ENCODE measurements around the gene CTBP1. TPM values are rescaled to one million over a fixed set of nuclear protein-coding genes. Genes with fewer than 3 reads are reported as not detected.

CTBP1 gene
- total and polyA plus RNA-seq, 2 experiments from 2014 or later = 74.0 to 192 TPM

DNA sequence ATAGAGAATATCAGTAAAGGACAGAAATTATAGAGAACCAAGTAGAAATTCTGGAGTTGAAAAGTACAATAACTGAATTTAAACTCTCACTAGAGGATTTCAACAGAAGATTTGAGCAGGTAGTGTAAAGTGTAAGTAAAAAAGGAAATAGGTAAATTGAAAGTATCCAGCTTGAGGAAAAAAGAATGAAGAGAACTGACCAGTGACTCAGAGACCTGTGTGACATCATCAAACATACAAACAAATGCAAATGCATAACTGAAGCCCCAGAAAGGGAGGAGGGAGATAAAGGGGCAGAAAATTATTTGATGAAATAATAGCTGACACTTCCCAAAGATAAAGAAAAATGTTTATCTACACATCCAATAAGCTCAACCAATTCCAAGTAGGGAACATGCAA lies 68.3 kb downstream of the CTBP1 start:
- H3K4me3 Mint-ChIP-seq = no peak overlapping the region
- Histone ChIP-seq H3K4me2 (no peak overlapping the region), H4K20me1 (replicated peaks; ENCODE audit: insufficient read depth) (no peaks in the 10 kb centered on the region), H3F3A (replicated peaks; ENCODE audit: low read depth) (no peaks in the 10 kb centered on the region), H3K4me3 (no peak overlapping the region), H2AFZ (no peak overlapping the region), H3K27me3 (ENCODE audit: insufficient read depth) (0 out of 2 replicates have a peak, but pooled peaks cover 7% of the 10 kb centered on the region), H3K79me2 (replicated peaks; ENCODE audit: insufficient read depth) (no peaks in the 10 kb centered on the region), H3K4me1 (ENCODE audit: insufficient read depth) (no peaks in the 10 kb centered on the region), H3K36me3 (ENCODE audit: insufficient read depth) (0 out of 2 replicates have a peak, but pooled peaks cover 7% of the 10 kb centered on the region), H3K9me2 (ENCODE audit: insufficient read depth) (no peaks in the 10 kb centered on the region), H3K27ac (ENCODE audit: low read depth) (no peak overlapping the region)
- ATAC-seq (no peak), DNase-seq (ENCODE audit: low spot score) (no peak)
- no peaks in the 10 kb centered on the region for H3K4me1 Mint-ChIP-seq
- TF ChIP-seq, protein P1, sequence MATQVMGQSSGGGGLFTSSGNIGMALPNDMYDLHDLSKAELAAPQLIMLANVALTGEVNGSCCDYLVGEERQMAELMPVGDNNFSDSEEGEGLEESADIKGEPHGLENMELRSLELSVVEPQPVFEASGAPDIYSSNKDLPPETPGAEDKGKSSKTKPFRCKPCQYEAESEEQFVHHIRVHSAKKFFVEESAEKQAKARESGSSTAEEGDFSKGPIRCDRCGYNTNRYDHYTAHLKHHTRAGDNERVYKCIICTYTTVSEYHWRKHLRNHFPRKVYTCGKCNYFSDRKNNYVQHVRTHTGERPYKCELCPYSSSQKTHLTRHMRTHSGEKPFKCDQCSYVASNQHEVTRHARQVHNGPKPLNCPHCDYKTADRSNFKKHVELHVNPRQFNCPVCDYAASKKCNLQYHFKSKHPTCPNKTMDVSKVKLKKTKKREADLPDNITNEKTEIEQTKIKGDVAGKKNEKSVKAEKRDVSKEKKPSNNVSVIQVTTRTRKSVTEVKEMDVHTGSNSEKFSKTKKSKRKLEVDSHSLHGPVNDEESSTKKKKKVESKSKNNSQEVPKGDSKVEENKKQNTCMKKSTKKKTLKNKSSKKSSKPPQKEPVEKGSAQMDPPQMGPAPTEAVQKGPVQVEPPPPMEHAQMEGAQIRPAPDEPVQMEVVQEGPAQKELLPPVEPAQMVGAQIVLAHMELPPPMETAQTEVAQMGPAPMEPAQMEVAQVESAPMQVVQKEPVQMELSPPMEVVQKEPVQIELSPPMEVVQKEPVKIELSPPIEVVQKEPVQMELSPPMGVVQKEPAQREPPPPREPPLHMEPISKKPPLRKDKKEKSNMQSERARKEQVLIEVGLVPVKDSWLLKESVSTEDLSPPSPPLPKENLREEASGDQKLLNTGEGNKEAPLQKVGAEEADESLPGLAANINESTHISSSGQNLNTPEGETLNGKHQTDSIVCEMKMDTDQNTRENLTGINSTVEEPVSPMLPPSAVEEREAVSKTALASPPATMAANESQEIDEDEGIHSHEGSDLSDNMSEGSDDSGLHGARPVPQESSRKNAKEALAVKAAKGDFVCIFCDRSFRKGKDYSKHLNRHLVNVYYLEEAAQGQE (IDR thresholded peaks at IDR 0.05; ENCODE audit: unreplicated experiment) = no peak
- TF ChIP-seq STAT1 (IDR thresholded peaks at IDR 0.05; ENCODE audit: unreplicated experiment) (no peak), POLR2AphosphoS5 (IDR thresholded peaks at IDR 0.05; ENCODE audit: low read depth) (no peak), ZNF331 (CRISPR knock-in tag; IDR thresholded peaks at IDR 0.05; ENCODE audit: low read depth) (no peak)
- H3K27ac Mint-ChIP-seq = no peak overlapping the region
- peaks cover 3% of the 10 kb centered on the region; the same call in 2 of the 3 replicates for H3K36me3 Mint-ChIP-seq (ENCODE audit: low read depth)
- peaks cover 7% of the 10 kb centered on the region for H3K27me3 Mint-ChIP-seq (ENCODE audit: insufficient read depth, low read depth, poor library complexity)
- peaks cover 52% of the 10 kb centered on the region for H3K9me3 Mint-ChIP-seq

DNA sequence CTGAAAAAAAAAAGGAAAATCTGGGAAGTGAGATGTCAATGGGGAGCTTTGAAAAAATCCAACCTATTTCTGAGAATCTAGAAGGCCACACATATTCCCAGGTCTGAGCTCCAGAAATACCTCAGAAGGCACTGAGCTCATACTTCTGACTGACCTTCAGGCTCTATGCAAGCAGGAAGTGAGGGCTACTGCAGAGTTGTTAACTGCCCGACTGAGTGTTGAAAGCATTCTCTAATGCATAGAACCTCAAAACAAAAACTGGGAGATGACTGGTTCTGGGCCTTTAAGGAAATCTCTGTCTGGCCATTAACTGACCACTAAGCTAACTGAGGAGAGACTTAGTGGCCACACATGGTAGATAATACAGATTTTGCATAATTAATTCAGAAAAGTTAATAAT lies 69.0 kb downstream of the CTBP1 start:
- H3K36me3 ChIP-seq (ENCODE audit: insufficient read depth) = 0 out of 2 replicates have a peak, but pooled peaks cover 7% of the 10 kb centered on the region
- DNase-seq (ENCODE audit: low spot score) (no peak), ATAC-seq (no peak)
- H3K4me3 ChIP-seq = no peak overlapping the region
- H3K27ac ChIP-seq (ENCODE audit: low read depth) = no peak overlapping the region
- H2AFZ ChIP-seq = no peak overlapping the region
- TF ChIP-seq, protein P2, sequence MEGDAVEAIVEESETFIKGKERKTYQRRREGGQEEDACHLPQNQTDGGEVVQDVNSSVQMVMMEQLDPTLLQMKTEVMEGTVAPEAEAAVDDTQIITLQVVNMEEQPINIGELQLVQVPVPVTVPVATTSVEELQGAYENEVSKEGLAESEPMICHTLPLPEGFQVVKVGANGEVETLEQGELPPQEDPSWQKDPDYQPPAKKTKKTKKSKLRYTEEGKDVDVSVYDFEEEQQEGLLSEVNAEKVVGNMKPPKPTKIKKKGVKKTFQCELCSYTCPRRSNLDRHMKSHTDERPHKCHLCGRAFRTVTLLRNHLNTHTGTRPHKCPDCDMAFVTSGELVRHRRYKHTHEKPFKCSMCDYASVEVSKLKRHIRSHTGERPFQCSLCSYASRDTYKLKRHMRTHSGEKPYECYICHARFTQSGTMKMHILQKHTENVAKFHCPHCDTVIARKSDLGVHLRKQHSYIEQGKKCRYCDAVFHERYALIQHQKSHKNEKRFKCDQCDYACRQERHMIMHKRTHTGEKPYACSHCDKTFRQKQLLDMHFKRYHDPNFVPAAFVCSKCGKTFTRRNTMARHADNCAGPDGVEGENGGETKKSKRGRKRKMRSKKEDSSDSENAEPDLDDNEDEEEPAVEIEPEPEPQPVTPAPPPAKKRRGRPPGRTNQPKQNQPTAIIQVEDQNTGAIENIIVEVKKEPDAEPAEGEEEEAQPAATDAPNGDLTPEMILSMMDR (conservative IDR thresholded peaks at IDR 0.05; ENCODE audit: low read depth in 2 of 2) = no peak
- TF ChIP-seq NANOG (IDR thresholded peaks at IDR 0.05; ENCODE audit: borderline replicate concordance) = no peak
- no peak for TF ChIP-seq ZNF114 (CRISPR knock-in tag; IDR thresholded peaks at IDR 0.05)
- Mint-ChIP-seq H3K36me3 (ENCODE audit: low read depth) (peaks cover 3% of the 10 kb centered on the region; the same call in 2 of the 3 replicates), H3K4me3 (no peak overlapping the region), H3K9me3 (peaks cover 52% of the 10 kb centered on the region), H3K27ac (no peak overlapping the region), H3K4me1 (no peaks in the 10 kb centered on the region), H3K27me3 (ENCODE audit: insufficient read depth, low read depth, poor library complexity) (peaks cover 7% of the 10 kb centered on the region)
- 0 out of 2 replicates have a peak, but pooled peaks cover 7% of the 10 kb centered on the region for H3K27me3 ChIP-seq (ENCODE audit: insufficient read depth)
- no peak overlapping the region for H3K4me2 ChIP-seq
- no peaks in the 10 kb centered on the region for H3K79me2 ChIP-seq (replicated peaks; ENCODE audit: insufficient read depth)
- H3F3A ChIP-seq (replicated peaks; ENCODE audit: low read depth) = no peaks in the 10 kb centered on the region
- no peaks in the 10 kb centered on the region for H3K4me1 ChIP-seq (ENCODE audit: insufficient read depth)
- no peaks in the 10 kb centered on the region for H4K20me1 ChIP-seq (replicated peaks; ENCODE audit: insufficient read depth)
- no peaks in the 10 kb centered on the region for H3K9me2 ChIP-seq (ENCODE audit: insufficient read depth)

Data from GM23338 (cell line).